ENCODE measurements around the gene KLRF2. TPM values are rescaled to one million over a fixed set of nuclear protein-coding genes. Genes with fewer than 3 reads are reported as not detected.

KLRF2 gene
- total and polyA plus RNA-seq, 4 donors: not detected

- no peak for TF ChIP-seq MAX (IDR thresholded peaks at IDR 0.05)
- no peak for TF ChIP-seq FOXA1 (IDR thresholded peaks at IDR 0.05)
- no peak for TF ChIP-seq JUND (IDR thresholded peaks at IDR 0.05)
- TF ChIP-seq HNF4A (conservative IDR thresholded peaks at IDR 0.05): no peak
Observed at GRCh38 chr12:9919443-9919842, 38.2 kb downstream of the KLRF2 start (continued).

DNA sequence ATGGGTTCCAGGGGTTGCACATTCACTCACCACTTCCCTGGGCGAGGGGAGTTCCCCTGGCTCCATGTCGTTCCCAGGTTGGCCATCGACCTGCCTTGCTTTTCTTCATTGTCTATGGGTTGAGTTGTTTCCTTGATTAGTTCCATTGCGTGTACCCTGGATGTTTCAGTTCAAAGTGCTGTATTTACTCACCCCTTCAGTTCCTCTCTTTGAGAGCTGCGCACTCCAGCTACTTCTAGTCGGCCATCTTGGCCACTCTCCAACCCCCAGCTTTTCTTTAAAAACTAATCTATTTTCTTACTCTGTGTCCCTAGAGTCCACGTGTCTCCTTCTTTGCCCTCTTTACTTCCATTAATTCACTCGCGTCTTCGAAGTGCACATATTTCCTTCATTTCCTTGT is 39.2 kb downstream of the KLRF2 start:
- TF ChIP-seq HNF4G (IDR thresholded peaks at IDR 0.05) (no peak), YY1 (IDR thresholded peaks at IDR 0.05) (no peak), TAF1 (conservative IDR thresholded peaks at IDR 0.05) (no peak), JUND (IDR thresholded peaks at IDR 0.05) (no peak), EGR1 (IDR thresholded peaks at IDR 0.05; ENCODE audit: low read depth in 2 of 2) (no peak), SP1 (IDR thresholded peaks at IDR 0.05) (no peak), ATF3 (IDR thresholded peaks at IDR 0.05) (no peak), MAX (IDR thresholded peaks at IDR 0.05) (no peak), HNF4A (conservative IDR thresholded peaks at IDR 0.05) (no peak), FOXA2 (IDR thresholded peaks at IDR 0.05) (no peak)
- DNase-seq (ENCODE audit: low spot score): no peak
- H3K4me1 ChIP-seq (ENCODE audit: control insufficient read depth in 4 of 4, insufficient read depth in 4 of 4, low read length in 3 of 4): peaks cover 0 to 2% (median 0%) of the 10 kb centered on the region in 4 donors
- H3K36me3 ChIP-seq (ENCODE audit: control insufficient read depth in 4 of 4, insufficient read depth in 3 of 4, low read depth in 1 of 4, low read length in 3 of 4): no peaks in the 10 kb centered on the region
- H3K27me3 ChIP-seq (ENCODE audit: control insufficient read depth in 4 of 4, insufficient read depth in 4 of 4, low read length in 3 of 4): no peaks in the 10 kb centered on the region
- H3K9ac ChIP-seq (ENCODE audit: low read depth in 1 of 2, low read length in 2 of 2): no peak overlapping the region
- no peak overlapping the region for H3K4me3 ChIP-seq (ENCODE audit: low read depth in 1 of 3, low read length in 3 of 3)
- no peak overlapping the region for H3K27ac ChIP-seq (ENCODE audit: low read depth in 1 of 2, low read length in 2 of 2)
- H3K9me3 ChIP-seq (ENCODE audit: control insufficient read depth in 4 of 4, low read length in 3 of 4): no peaks in the 10 kb centered on the region
- 95% methylated on average over 10 of the region's 10 CpGs for WGBS

- Histone ChIP-seq H3K27me3 (ENCODE audit: control insufficient read depth in 4 of 4, insufficient read depth in 4 of 4, low read length in 3 of 4) (no peaks in the 10 kb centered on the region), H3K9me3 (ENCODE audit: control insufficient read depth in 4 of 4, low read length in 3 of 4) (no peaks in the 10 kb centered on the region), H3K27ac (ENCODE audit: low read depth in 1 of 2, low read length in 2 of 2) (no peak overlapping the region), H3K4me1 (ENCODE audit: control insufficient read depth in 4 of 4, insufficient read depth in 4 of 4, low read length in 3 of 4) (peaks cover 0 to 2% (median 0%) of the 10 kb centered on the region in 4 donors), H3K4me3 (ENCODE audit: low read depth in 1 of 3, low read length in 3 of 3) (no peak overlapping the region), H3K9ac (ENCODE audit: low read depth in 1 of 2, low read length in 2 of 2) (no peak overlapping the region), H3K36me3 (ENCODE audit: control insufficient read depth in 4 of 4, insufficient read depth in 3 of 4, low read depth in 1 of 4, low read length in 3 of 4) (no peaks in the 10 kb centered on the region)
- TF ChIP-seq FOXA2 (IDR thresholded peaks at IDR 0.05): no peak
- no peak for TF ChIP-seq EGR1 (IDR thresholded peaks at IDR 0.05; ENCODE audit: low read depth in 2 of 2)
- no peak for TF ChIP-seq RAD21 (IDR thresholded peaks at IDR 0.05)
- TF ChIP-seq YY1 (IDR thresholded peaks at IDR 0.05): no peak
- TF ChIP-seq SP1 (IDR thresholded peaks at IDR 0.05): no peak
- TF ChIP-seq, protein P1, sequence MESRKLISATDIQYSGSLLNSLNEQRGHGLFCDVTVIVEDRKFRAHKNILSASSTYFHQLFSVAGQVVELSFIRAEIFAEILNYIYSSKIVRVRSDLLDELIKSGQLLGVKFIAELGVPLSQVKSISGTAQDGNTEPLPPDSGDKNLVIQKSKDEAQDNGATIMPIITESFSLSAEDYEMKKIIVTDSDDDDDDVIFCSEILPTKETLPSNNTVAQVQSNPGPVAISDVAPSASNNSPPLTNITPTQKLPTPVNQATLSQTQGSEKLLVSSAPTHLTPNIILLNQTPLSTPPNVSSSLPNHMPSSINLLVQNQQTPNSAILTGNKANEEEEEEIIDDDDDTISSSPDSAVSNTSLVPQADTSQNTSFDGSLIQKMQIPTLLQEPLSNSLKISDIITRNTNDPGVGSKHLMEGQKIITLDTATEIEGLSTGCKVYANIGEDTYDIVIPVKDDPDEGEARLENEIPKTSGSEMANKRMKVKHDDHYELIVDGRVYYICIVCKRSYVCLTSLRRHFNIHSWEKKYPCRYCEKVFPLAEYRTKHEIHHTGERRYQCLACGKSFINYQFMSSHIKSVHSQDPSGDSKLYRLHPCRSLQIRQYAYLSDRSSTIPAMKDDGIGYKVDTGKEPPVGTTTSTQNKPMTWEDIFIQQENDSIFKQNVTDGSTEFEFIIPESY (IDR thresholded peaks at IDR 0.05): no peak
- TF ChIP-seq ATF3 (IDR thresholded peaks at IDR 0.05): no peak
- TF ChIP-seq FOXA1 (IDR thresholded peaks at IDR 0.05): no peak
- TF ChIP-seq JUND (IDR thresholded peaks at IDR 0.05): no peak
- no peak for TF ChIP-seq GABPA (IDR thresholded peaks at IDR 0.05 in 1 of 2, conservative IDR thresholded peaks at IDR 0.05 in 1 of 2)
- TF ChIP-seq, protein P2, sequence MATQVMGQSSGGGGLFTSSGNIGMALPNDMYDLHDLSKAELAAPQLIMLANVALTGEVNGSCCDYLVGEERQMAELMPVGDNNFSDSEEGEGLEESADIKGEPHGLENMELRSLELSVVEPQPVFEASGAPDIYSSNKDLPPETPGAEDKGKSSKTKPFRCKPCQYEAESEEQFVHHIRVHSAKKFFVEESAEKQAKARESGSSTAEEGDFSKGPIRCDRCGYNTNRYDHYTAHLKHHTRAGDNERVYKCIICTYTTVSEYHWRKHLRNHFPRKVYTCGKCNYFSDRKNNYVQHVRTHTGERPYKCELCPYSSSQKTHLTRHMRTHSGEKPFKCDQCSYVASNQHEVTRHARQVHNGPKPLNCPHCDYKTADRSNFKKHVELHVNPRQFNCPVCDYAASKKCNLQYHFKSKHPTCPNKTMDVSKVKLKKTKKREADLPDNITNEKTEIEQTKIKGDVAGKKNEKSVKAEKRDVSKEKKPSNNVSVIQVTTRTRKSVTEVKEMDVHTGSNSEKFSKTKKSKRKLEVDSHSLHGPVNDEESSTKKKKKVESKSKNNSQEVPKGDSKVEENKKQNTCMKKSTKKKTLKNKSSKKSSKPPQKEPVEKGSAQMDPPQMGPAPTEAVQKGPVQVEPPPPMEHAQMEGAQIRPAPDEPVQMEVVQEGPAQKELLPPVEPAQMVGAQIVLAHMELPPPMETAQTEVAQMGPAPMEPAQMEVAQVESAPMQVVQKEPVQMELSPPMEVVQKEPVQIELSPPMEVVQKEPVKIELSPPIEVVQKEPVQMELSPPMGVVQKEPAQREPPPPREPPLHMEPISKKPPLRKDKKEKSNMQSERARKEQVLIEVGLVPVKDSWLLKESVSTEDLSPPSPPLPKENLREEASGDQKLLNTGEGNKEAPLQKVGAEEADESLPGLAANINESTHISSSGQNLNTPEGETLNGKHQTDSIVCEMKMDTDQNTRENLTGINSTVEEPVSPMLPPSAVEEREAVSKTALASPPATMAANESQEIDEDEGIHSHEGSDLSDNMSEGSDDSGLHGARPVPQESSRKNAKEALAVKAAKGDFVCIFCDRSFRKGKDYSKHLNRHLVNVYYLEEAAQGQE (IDR thresholded peaks at IDR 0.05): no peak
- TF ChIP-seq RXRA (IDR thresholded peaks at IDR 0.05): no peak
- no peak for TF ChIP-seq HNF4G (IDR thresholded peaks at IDR 0.05)
- no peak for TF ChIP-seq TAF1 (conservative IDR thresholded peaks at IDR 0.05)
- no peak for TF ChIP-seq NR2F2 (IDR thresholded peaks at IDR 0.05)
- TF ChIP-seq HNF4A (conservative IDR thresholded peaks at IDR 0.05): no peak
- TF ChIP-seq MAX (IDR thresholded peaks at IDR 0.05): no peak
- TF ChIP-seq, protein P3, sequence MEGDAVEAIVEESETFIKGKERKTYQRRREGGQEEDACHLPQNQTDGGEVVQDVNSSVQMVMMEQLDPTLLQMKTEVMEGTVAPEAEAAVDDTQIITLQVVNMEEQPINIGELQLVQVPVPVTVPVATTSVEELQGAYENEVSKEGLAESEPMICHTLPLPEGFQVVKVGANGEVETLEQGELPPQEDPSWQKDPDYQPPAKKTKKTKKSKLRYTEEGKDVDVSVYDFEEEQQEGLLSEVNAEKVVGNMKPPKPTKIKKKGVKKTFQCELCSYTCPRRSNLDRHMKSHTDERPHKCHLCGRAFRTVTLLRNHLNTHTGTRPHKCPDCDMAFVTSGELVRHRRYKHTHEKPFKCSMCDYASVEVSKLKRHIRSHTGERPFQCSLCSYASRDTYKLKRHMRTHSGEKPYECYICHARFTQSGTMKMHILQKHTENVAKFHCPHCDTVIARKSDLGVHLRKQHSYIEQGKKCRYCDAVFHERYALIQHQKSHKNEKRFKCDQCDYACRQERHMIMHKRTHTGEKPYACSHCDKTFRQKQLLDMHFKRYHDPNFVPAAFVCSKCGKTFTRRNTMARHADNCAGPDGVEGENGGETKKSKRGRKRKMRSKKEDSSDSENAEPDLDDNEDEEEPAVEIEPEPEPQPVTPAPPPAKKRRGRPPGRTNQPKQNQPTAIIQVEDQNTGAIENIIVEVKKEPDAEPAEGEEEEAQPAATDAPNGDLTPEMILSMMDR (IDR thresholded peaks at IDR 0.05; ENCODE audit: low read depth, low read length, missing input control): no peak
- WGBS: 94% methylated on average over 1 of the region's 1 CpG
- no peak for DNase-seq (ENCODE audit: low spot score)
Observed at GRCh38 chr12:9922429-9922828, 41.1 kb downstream of the KLRF2 start.
